HepG2 (cell line): ENCODE results near the gene ACSL5. TPM values are rescaled to one million over a fixed set of nuclear protein-coding genes. Genes with fewer than 3 reads are reported as not detected.

Experiments used
- ATAC-seq: fragments of 200-7000 bp; cut with Tn5 transposase; 3 replicates; pipeline ENCODE4 v1.9.1; 2020; ENCODE audit warnings: mild to moderate bottlenecking, moderate library complexity
- BruUV-seq: library from RNA; stranded (reverse); fragments of 400-500 nt; replicated peaks from 2 replicates; lab custom pipeline; 2021; lab: Mats Ljungman, UMichigan
- CTCF ChIA-PET: fragments of 300-600 bp; formaldehyde crosslinking; extraction: SDS; loops from one replicate; lab custom pipeline; 2021; ENCODE audit warnings: low total read pairs, inconsistent platforms, low intra/inter-chr PET ratio; lab: Yijun Ruan, JAX
- POLR2A ChIA-PET: fragments of 350-600 bp; sonication (Branson Sonifier 250); formaldehyde crosslinking; loops from one replicate; lab custom pipeline; 2020; ENCODE audit warnings: antibody characterized with exemption, inconsistent platforms; lab: Yijun Ruan, JAX
- DNase-seq: peaks from one replicate; pipeline ENCODE4 v3.0.0-alpha.2; 2015; ENCODE audit warnings: low spot score
- FAIRE-seq: peaks from 3 replicates; lab custom pipeline; 2011; peaks lifted over from hg19 to GRCh38; lab: Jason Lieb, UNC
- H2AFZ ChIP-seq: one replicate; pipeline ENCODE4 v1.6.1; 2011; ENCODE audit warnings: low read length, inconsistent platforms
- H3K27ac ChIP-seq: fragments of 300-600 bp; 3 replicates; pipeline ENCODE4 v1.8.0; 2011; ENCODE audit warnings: mixed run types, mild to moderate bottlenecking, mixed read lengths, low read length, inconsistent platforms; ENCODE audit not compliant: insufficient read depth; ENCODE audit errors: extremely low read length
- H3K27me3 ChIP-seq, 2 experiments: fragments of 200-600 bp in 1 of 2; 2 replicates in 1 of 2; 3 replicates in 1 of 2; pipeline versions ENCODE4 v1.6.0 to v1.8.0; 2011; ENCODE audit warnings: low read length in 2 of 2, mild to moderate bottlenecking in 2 of 2, moderate library complexity in 2 of 2, inconsistent platforms in 1 of 2; ENCODE audit not compliant: insufficient read depth in 2 of 2, control insufficient read depth in 1 of 2
- H3K36me3 ChIP-seq, 2 experiments: fragments of 200-600 bp in 1 of 2; replicated peaks in 1 of 2; 2 replicates in 1 of 2; 3 replicates in 1 of 2; pipeline versions ENCODE4 v1.5.1 to v1.8.0; 2011; ENCODE audit warnings: low read length in 2 of 2, inconsistent platforms in 1 of 2; ENCODE audit not compliant: insufficient read depth in 2 of 2, control insufficient read depth in 1 of 2
- H3K4me1 ChIP-seq: 2 replicates; pipeline ENCODE4 v1.5.1; 2012; ENCODE audit warnings: low read length, inconsistent platforms; ENCODE audit not compliant: insufficient read depth
- H3K4me2 ChIP-seq: 2 replicates; pipeline ENCODE4 v1.6.0; 2011; ENCODE audit warnings: low read depth, low read length, inconsistent platforms
- H3K4me3 ChIP-seq, 3 experiments: fragments of 200-600 bp in 1 of 3; sonication (generic), shearing (Covaris generic) in 1 of 3; replicated peaks in 1 of 3; 2 replicates each; pipeline ENCODE4 v1.5.1; 2011 to 2016; ENCODE audit warnings: low read length in 3 of 3, inconsistent platforms in 2 of 3, low read depth in 2 of 3, mild to moderate bottlenecking in 2 of 3, control low read depth in 1 of 3, mixed read lengths in 1 of 3; ENCODE audit not compliant: insufficient read depth in 1 of 3
- H3K79me2 ChIP-seq: one replicate; pipeline ENCODE4 v1.6.1; 2011; ENCODE audit warnings: low read length, inconsistent platforms; ENCODE audit not compliant: insufficient read depth
- H3K9ac ChIP-seq: 2 replicates; pipeline ENCODE4 v1.6.0; 2011; ENCODE audit warnings: mild to moderate bottlenecking, low read depth, low read length, inconsistent platforms; ENCODE audit not compliant: insufficient read depth
- H3K9me3 ChIP-seq: 2 replicates; pipeline ENCODE4 v1.5.1; 2012; ENCODE audit warnings: mild to moderate bottlenecking, low read length
- H4K20me1 ChIP-seq: 2 replicates; pipeline ENCODE4 v1.6.0; 2011; ENCODE audit warnings: inconsistent platforms, mild to moderate bottlenecking, low read length, moderate library complexity; ENCODE audit not compliant: insufficient read depth
- CREB1 ChIP-seq, 2 experiments: fragments of 450-650 bp in 1 of 2; IDR thresholded peaks; 2 replicates each; pipeline ENCODE4 v1.6.1; 2016 to 2017; ENCODE audit warnings: control low read depth in 1 of 2, mild to moderate bottlenecking in 1 of 2, missing compliant biosample characterization in 1 of 2, missing genetic modification characterization in 1 of 2
- CREM ChIP-seq, 2 experiments: sonication (generic) in 1 of 2; formaldehyde crosslinking in 1 of 2; IDR thresholded peaks; 2 replicates each; pipeline versions ENCODE4 v1.4.0 to v1.6.1; 2016 to 2020; ENCODE audit warnings: antibody characterized with exemption in 1 of 2, mild to moderate bottlenecking in 1 of 2, missing genetic modification reagents in 1 of 2
- KDM2A ChIP-seq: sonication (generic); formaldehyde crosslinking; IDR thresholded peaks from 2 replicates; pipeline ENCODE4 v1.4.0; 2020; ENCODE audit warnings: low read depth, missing genetic modification reagents, borderline replicate concordance
- NFYC ChIP-seq: IDR thresholded peaks from 2 replicates; pipeline ENCODE4 v1.6.1; 2016; ENCODE audit warnings: missing genetic modification reagents, missing compliant biosample characterization
- PRMT3 ChIP-seq: sonication (generic); formaldehyde crosslinking; IDR thresholded peaks from 2 replicates; pipeline ENCODE4 v1.8.1; 2022; ENCODE audit warnings: low read depth, mild to moderate bottlenecking, moderate library complexity, missing genetic modification reagents, borderline replicate concordance
- SRF ChIP-seq: IDR thresholded peaks from 2 replicates; pipeline ENCODE4 v1.6.1; 2011; ENCODE audit warnings: mild to moderate bottlenecking, low read depth, low read length, moderate library complexity
- TSC22D2 ChIP-seq: sonication (generic); formaldehyde crosslinking; IDR thresholded peaks from 2 replicates; pipeline ENCODE4 v1.5.1; 2020; ENCODE audit warnings: missing genetic modification reagents, mild to moderate bottlenecking, borderline replicate concordance
- ZIK1 ChIP-seq: sonication (generic); formaldehyde crosslinking; IDR thresholded peaks from 2 replicates; pipeline ENCODE4 v1.5.0; 2020; ENCODE audit warnings: mild to moderate bottlenecking, low read depth, missing genetic modification reagents, borderline replicate concordance
- ZSCAN25 ChIP-seq: sonication (generic); formaldehyde crosslinking; IDR thresholded peaks from 2 replicates; pipeline ENCODE4 v1.8.0; 2022; ENCODE audit warnings: mild to moderate bottlenecking, missing genetic modification reagents
- whole genome bisulfite sequencing: methylation state at CpG from one replicate; pipeline ENCODE4 v1.1.6; 2017; ENCODE audit warnings: low lambda C conversion rate; 5-methylcytosine and 5-hydroxymethylcytosine counted together
- in situ Hi-C: cut with HindIII; loops from 2 replicates; pipeline ENCODE4 v1.10.0; 2017; ENCODE audit warnings: low pct_unique_long_range_greater_than_20kb; ENCODE audit not compliant: extremely low pct_ligation_motif_present
- intact Hi-C: fragments of 100-400 bp; cut with micrococcal nuclease; formaldehyde crosslinking; loops from one replicate; pipeline ENCODE4 v1.10.0; 2022; ENCODE audit not compliant: unreplicated experiment
- polyA plus RNA-seq, 8 experiments: library from polyadenylated mRNA; depleted of rRNA in 3 of 8; stranded (reverse) in 7 of 8; unstranded in 1 of 8; fragments of >200 nt; fragmentation: Illumina TruSeq in 4 of 8; extraction: Trizol in 4 of 8; gene quantifications; 2 replicates each; pipeline versions ENCODE4 v1.2.1 to v1.2.3, GENCODE V29; 2011 to 2016; ENCODE audit warnings: low read depth in 4 of 8, missing spikeins in 1 of 8, mixed read lengths in 1 of 8; ENCODE audit not compliant: insufficient read depth in 1 of 8
- total RNA-seq, 5 experiments: library from RNA; depleted of rRNA; stranded (reverse); fragments of >200 nt; fragmentation: Illumina TruSeq; extraction: Trizol; gene quantifications; 2 replicates each; pipeline ENCODE4 v1.2.3, GENCODE V29; 2016; ENCODE audit warnings: low read depth in 1 of 5
- TF ChIP-seq, protein P1 (sequence below): sonication (generic); formaldehyde crosslinking; IDR thresholded peaks from 2 replicates; pipeline ENCODE4 v1.4.0; 2020; ENCODE audit warnings: missing genetic modification reagents
- TF ChIP-seq, protein P2 (sequence below), 2 experiments: IDR thresholded peaks; 2 replicates each; pipeline ENCODE4 v1.6.1; 2011 to 2012; ENCODE audit warnings: low read length in 2 of 2, borderline replicate concordance in 1 of 2, low read depth in 1 of 2, mild to moderate bottlenecking in 1 of 2, moderate library complexity in 1 of 2

Gene ACSL5
- total and polyA plus RNA-seq, 2 of the 13 experiments (the other 11 are each of a cell fraction or from before 2014, with no cell fraction given) = 56.4 to 82.5 TPM

DNA sequence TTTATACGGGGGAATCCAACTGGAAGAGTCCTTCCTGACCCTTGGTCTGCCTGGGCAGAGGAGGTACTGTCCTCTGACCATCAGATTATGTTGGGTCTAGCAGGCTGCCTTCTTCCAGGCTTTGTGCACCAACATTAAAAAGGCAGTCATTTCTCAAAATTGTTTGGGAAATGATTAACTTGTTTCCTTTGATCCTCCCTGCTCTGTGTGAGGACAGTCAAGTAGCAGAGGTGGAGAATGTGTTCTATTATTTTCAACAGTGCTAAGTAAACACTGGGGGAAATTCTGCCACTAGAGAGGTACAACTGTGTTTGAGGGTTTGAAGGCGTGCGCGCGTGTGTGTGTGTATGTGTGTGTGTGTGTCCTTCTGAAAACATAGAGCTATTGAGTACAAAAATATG, 20.6 kb downstream of the ACSL5 start:
- intact Hi-C loops (loop anchor here (1.0 to 5.0 kb wide), 3 partner anchors 11 to 62 kb away; partner anchors contain the start of gene ACSL5), in situ Hi-C loops (no loop called here)
- peak overlapping the region in 1 of 3 experiments; percentile 34; a peak in 1 of 6 replicates for H3K4me3 ChIP-seq
- no peaks in the 10 kb centered on the region for H3K27me3 ChIP-seq
- ATAC-seq (peak; percentile 97), FAIRE-seq (peak; percentile 93), DNase-seq (peak; percentile 99)
- peaks cover 71% of the 10 kb centered on the region for H3K4me1 ChIP-seq
- WGBS = 1% methylated on average over 5 of the region's 5 CpGs
- peak overlapping the region; percentile 52 for H3K9ac ChIP-seq
- ChIA-PET CTCF (no interaction called here), POLR2A (interaction anchor here (0.7 to 4.5 kb wide), 5 partner anchors 13 to 34 kb away, joined by 3 to 72 read pairs (median 9); partner anchors contain the start of gene ACSL5)
- H3K9me3 ChIP-seq = no peaks in the 10 kb centered on the region
- H4K20me1 ChIP-seq = no peaks in the 10 kb centered on the region
- H3K36me3 ChIP-seq = peaks cover 12 to 29% of the 10 kb centered on the region in 2 experiments
- H3K4me2 ChIP-seq = peak overlapping the region; percentile 68
- BruUV-seq = no TSS peak
- no peak overlapping the region for H2AFZ ChIP-seq
- H3K79me2 ChIP-seq = peaks cover 17% of the 10 kb centered on the region
- H3K27ac ChIP-seq = peak overlapping the region; percentile 83
- TF ChIP-seq KDM2A (CRISPR knock-in tag) (peak; percentile 20; the same call in 1 of the 2 replicates), ZIK1 (CRISPR knock-in tag) (no peak), CREM (IDR thresholded peaks at IDR 0.05) (peak; percentile 94), CREM (CRISPR knock-in tag; IDR thresholded peaks at IDR 0.05) (no peak), TSC22D2 (peak; percentile 63; the same call in 1 of the 2 replicates), CREB1 (IDR thresholded peaks at IDR 0.05) (no peak), CREB1 (CRISPR knock-in tag; IDR thresholded peaks at IDR 0.05) (peak; percentile 79), PRMT3 (no peak), NFYC (CRISPR knock-in tag) (peak; percentile 40; the same call in 1 of the 2 replicates), SRF (no peak), ZSCAN25 (CRISPR knock-in tag) (peak; percentile 84)
- TF ChIP-seq, protein P1, sequence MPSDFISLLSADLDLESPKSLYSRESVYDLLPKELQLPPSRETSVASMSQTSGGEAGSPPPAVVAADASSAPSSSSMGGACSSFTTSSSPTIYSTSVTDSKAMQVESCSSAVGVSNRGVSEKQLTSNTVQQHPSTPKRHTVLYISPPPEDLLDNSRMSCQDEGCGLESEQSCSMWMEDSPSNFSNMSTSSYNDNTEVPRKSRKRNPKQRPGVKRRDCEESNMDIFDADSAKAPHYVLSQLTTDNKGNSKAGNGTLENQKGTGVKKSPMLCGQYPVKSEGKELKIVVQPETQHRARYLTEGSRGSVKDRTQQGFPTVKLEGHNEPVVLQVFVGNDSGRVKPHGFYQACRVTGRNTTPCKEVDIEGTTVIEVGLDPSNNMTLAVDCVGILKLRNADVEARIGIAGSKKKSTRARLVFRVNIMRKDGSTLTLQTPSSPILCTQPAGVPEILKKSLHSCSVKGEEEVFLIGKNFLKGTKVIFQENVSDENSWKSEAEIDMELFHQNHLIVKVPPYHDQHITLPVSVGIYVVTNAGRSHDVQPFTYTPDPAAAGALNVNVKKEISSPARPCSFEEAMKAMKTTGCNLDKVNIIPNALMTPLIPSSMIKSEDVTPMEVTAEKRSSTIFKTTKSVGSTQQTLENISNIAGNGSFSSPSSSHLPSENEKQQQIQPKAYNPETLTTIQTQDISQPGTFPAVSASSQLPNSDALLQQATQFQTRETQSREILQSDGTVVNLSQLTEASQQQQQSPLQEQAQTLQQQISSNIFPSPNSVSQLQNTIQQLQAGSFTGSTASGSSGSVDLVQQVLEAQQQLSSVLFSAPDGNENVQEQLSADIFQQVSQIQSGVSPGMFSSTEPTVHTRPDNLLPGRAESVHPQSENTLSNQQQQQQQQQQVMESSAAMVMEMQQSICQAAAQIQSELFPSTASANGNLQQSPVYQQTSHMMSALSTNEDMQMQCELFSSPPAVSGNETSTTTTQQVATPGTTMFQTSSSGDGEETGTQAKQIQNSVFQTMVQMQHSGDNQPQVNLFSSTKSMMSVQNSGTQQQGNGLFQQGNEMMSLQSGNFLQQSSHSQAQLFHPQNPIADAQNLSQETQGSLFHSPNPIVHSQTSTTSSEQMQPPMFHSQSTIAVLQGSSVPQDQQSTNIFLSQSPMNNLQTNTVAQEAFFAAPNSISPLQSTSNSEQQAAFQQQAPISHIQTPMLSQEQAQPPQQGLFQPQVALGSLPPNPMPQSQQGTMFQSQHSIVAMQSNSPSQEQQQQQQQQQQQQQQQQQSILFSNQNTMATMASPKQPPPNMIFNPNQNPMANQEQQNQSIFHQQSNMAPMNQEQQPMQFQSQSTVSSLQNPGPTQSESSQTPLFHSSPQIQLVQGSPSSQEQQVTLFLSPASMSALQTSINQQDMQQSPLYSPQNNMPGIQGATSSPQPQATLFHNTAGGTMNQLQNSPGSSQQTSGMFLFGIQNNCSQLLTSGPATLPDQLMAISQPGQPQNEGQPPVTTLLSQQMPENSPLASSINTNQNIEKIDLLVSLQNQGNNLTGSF (CRISPR knock-in tag) = no peak
- TF ChIP-seq, protein P2, sequence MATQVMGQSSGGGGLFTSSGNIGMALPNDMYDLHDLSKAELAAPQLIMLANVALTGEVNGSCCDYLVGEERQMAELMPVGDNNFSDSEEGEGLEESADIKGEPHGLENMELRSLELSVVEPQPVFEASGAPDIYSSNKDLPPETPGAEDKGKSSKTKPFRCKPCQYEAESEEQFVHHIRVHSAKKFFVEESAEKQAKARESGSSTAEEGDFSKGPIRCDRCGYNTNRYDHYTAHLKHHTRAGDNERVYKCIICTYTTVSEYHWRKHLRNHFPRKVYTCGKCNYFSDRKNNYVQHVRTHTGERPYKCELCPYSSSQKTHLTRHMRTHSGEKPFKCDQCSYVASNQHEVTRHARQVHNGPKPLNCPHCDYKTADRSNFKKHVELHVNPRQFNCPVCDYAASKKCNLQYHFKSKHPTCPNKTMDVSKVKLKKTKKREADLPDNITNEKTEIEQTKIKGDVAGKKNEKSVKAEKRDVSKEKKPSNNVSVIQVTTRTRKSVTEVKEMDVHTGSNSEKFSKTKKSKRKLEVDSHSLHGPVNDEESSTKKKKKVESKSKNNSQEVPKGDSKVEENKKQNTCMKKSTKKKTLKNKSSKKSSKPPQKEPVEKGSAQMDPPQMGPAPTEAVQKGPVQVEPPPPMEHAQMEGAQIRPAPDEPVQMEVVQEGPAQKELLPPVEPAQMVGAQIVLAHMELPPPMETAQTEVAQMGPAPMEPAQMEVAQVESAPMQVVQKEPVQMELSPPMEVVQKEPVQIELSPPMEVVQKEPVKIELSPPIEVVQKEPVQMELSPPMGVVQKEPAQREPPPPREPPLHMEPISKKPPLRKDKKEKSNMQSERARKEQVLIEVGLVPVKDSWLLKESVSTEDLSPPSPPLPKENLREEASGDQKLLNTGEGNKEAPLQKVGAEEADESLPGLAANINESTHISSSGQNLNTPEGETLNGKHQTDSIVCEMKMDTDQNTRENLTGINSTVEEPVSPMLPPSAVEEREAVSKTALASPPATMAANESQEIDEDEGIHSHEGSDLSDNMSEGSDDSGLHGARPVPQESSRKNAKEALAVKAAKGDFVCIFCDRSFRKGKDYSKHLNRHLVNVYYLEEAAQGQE (IDR thresholded peaks at IDR 0.05; ENCODE audit: borderline replicate concordance in 1 of 2, low read depth in 1 of 2, low read length in 2 of 2) = peak in 1 of 2 experiments; percentile 48; a peak in 1 of 4 replicates
